ENCODE data around the gene SLC38A10. TPM values are rescaled to one million over a fixed set of nuclear protein-coding genes. Genes with fewer than 3 reads are reported as not detected.

SLC38A10 gene
- total and polyA plus RNA-seq, 2 experiments from 2014 or later = 58.6 to 133 TPM

GRCh38 chr17:81315885-81316391 lies 20.8 kb upstream of the SLC38A10 start:
- Histone ChIP-seq H3K4me1 (ENCODE audit: insufficient read depth) (no peaks in the 10 kb centered on the region), H3K9ac (no peak overlapping the region), H3K79me2 (ENCODE audit: insufficient read depth) (no peaks in the 10 kb centered on the region), H3K27ac (no peak overlapping the region), H3K9me2 (ENCODE audit: insufficient read depth) (no peaks in the 10 kb centered on the region), H3K9me3 (ENCODE audit: low read depth) (no peaks in the 10 kb centered on the region), H4K20me1 (ENCODE audit: insufficient read depth) (no peaks in the 10 kb centered on the region), H3F3A (ENCODE audit: insufficient read depth) (no peaks in the 10 kb centered on the region), H3K4me2 (ENCODE audit: unreplicated experiment) (no peak overlapping the region), H2AFZ (no peak overlapping the region), H3K36me3 (ENCODE audit: low read depth) (no peaks in the 10 kb centered on the region), H3K27me3 (replicated peaks; ENCODE audit: insufficient read depth) (peaks cover 10% of the 10 kb centered on the region; the same call in 1 of the 2 replicates), H3K4me3 (no peak overlapping the region)
- in situ Hi-C loops (cut with MboI) = no loop called here
- WGBS, 2 experiments (ENCODE audit: low coverage in 1 of 2, low lambda C conversion rate in 2 of 2, missing lambda C conversion rate in 2 of 2) = 78 to 80% methylated on average over 20 of the region's 20 CpGs
- TF ChIP-seq EZH2phosphoT487 (IDR thresholded peaks at IDR 0.05; ENCODE audit: insufficient read depth, low read depth) = no peak
- no peak for TF ChIP-seq EZH2 (IDR thresholded peaks at IDR 0.05; ENCODE audit: insufficient read depth, poor library complexity, severe bottlenecking)
- no peak for DNase-seq

GRCh38 chr17:81315129-81315884 lies 20.2 kb upstream of the SLC38A10 start:
- Histone ChIP-seq H3K79me2 (ENCODE audit: insufficient read depth) (no peaks in the 10 kb centered on the region), H3K4me3 (no peak overlapping the region), H3K9me3 (ENCODE audit: low read depth) (no peaks in the 10 kb centered on the region), H3K27ac (no peak overlapping the region), H3F3A (ENCODE audit: insufficient read depth) (no peaks in the 10 kb centered on the region), H4K20me1 (ENCODE audit: insufficient read depth) (no peaks in the 10 kb centered on the region), H3K9me2 (ENCODE audit: insufficient read depth) (no peaks in the 10 kb centered on the region), H3K36me3 (ENCODE audit: low read depth) (no peaks in the 10 kb centered on the region), H3K4me1 (ENCODE audit: insufficient read depth) (no peaks in the 10 kb centered on the region), H2AFZ (no peak overlapping the region), H3K4me2 (ENCODE audit: unreplicated experiment) (no peak overlapping the region), H3K9ac (no peak overlapping the region), H3K27me3 (replicated peaks; ENCODE audit: insufficient read depth) (peaks cover 10% of the 10 kb centered on the region; the same call in 1 of the 2 replicates)
- in situ Hi-C loops (cut with MboI) = no loop called here
- TF ChIP-seq EZH2phosphoT487 (IDR thresholded peaks at IDR 0.05; ENCODE audit: insufficient read depth, low read depth) = no peak
- DNase-seq = no peak
- 74 to 76% methylated on average over 16 to 18 of the region's 19 CpGs for WGBS, 2 experiments (ENCODE audit: low coverage in 1 of 2, low lambda C conversion rate in 2 of 2, missing lambda C conversion rate in 2 of 2)

GRCh38 chr17:81314398-81315081 lies 19.4 kb upstream of the SLC38A10 start:
- in situ Hi-C loops (cut with MboI) = no loop called here
- DNase-seq = no peak
- TF ChIP-seq EZH2phosphoT487 (IDR thresholded peaks at IDR 0.05; ENCODE audit: insufficient read depth, low read depth) (no peak), EZH2 (IDR thresholded peaks at IDR 0.05; ENCODE audit: insufficient read depth, poor library complexity, severe bottlenecking) (no peak)
- Histone ChIP-seq H3K27me3 (replicated peaks; ENCODE audit: insufficient read depth) (peaks cover 10% of the 10 kb centered on the region; the same call in 1 of the 2 replicates), H3K4me1 (ENCODE audit: insufficient read depth) (no peaks in the 10 kb centered on the region), H3K9me3 (ENCODE audit: low read depth) (no peaks in the 10 kb centered on the region), H3K4me3 (no peak overlapping the region), H4K20me1 (ENCODE audit: insufficient read depth) (no peaks in the 10 kb centered on the region), H3K9me2 (ENCODE audit: insufficient read depth) (no peaks in the 10 kb centered on the region), H3K4me2 (ENCODE audit: unreplicated experiment) (no peak overlapping the region), H3K36me3 (ENCODE audit: low read depth) (no peaks in the 10 kb centered on the region), H3F3A (ENCODE audit: insufficient read depth) (no peaks in the 10 kb centered on the region), H2AFZ (no peak overlapping the region), H3K79me2 (ENCODE audit: insufficient read depth) (no peaks in the 10 kb centered on the region), H3K9ac (no peak overlapping the region), H3K27ac (no peak overlapping the region)
- 77 to 83% methylated on average over 19 to 21 of the region's 21 CpGs for whole genome bisulfite sequencing, 2 experiments (ENCODE audit: low coverage in 1 of 2, low lambda C conversion rate in 2 of 2, missing lambda C conversion rate in 2 of 2)

GRCh38 chr17:81313776-81314397 lies 18.8 kb upstream of the SLC38A10 start:
- Histone ChIP-seq H3K9ac (no peak overlapping the region), H2AFZ (no peak overlapping the region), H3K27me3 (replicated peaks; ENCODE audit: insufficient read depth) (peaks cover 10% of the 10 kb centered on the region; the same call in 1 of the 2 replicates), H3K4me1 (ENCODE audit: insufficient read depth) (no peaks in the 10 kb centered on the region), H3K79me2 (ENCODE audit: insufficient read depth) (no peaks in the 10 kb centered on the region), H3K36me3 (ENCODE audit: low read depth) (no peaks in the 10 kb centered on the region), H3F3A (ENCODE audit: insufficient read depth) (no peaks in the 10 kb centered on the region), H3K27ac (no peak overlapping the region), H4K20me1 (ENCODE audit: insufficient read depth) (no peaks in the 10 kb centered on the region), H3K4me2 (ENCODE audit: unreplicated experiment) (no peak overlapping the region), H3K4me3 (no peak overlapping the region), H3K9me3 (ENCODE audit: low read depth) (no peaks in the 10 kb centered on the region), H3K9me2 (ENCODE audit: insufficient read depth) (no peaks in the 10 kb centered on the region)
- in situ Hi-C loops (cut with MboI) = no loop called here
- TF ChIP-seq EZH2 (IDR thresholded peaks at IDR 0.05; ENCODE audit: insufficient read depth, poor library complexity, severe bottlenecking) (no peak), EZH2phosphoT487 (IDR thresholded peaks at IDR 0.05; ENCODE audit: insufficient read depth, low read depth) (no peak)
- no peak for DNase-seq
- WGBS, 2 experiments (ENCODE audit: low coverage in 1 of 2, low lambda C conversion rate in 2 of 2, missing lambda C conversion rate in 2 of 2) = 64% methylated on average over 16 to 17 of the region's 17 CpGs
